Suppressor macrophage treated with lipopolysaccharide for 4 hours (primary cell): ENCODE measurements around the gene PPIG.
A peak's percentile ranks its signal among the peaks of the same experiment; 100 is the strongest.
"Not testable (repeated sequence)": the region's sequence is repeated elsewhere in the genome, so short reads cannot be mapped to it uniquely, and the experiment has no call there.

Experiments used
- DNase-seq: peaks from one replicate; pipeline ENCODE4 v3.0.0-alpha.2; 2020

The PPIG gene

GRCh38 chr2:169584005-169584877 is at the start of gene PPIG:
PPIG (plus strand) TSS chr2:169584351; CDS start chr2:169604042, 19,691 bp downstream.
- DNase-seq: peak; percentile 92

DNA sequence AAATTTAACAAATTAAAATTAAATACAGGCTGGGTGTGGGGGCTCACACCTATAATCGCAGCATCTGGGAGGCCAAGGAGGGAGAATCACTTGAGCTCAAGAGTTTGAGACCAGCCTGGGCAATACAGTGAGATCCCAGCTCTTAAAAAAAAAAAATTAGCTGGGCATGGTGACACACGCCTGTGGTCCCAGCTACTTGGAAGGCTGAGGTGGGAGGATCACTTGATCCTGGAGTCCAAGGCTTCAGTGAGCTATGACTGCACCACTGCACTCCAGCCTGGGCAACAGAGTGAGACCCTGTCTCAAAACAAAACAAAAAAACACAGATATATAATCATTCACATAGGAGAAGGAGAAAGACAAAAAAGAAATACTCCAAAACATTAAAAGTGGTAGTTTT is 44.7 kb upstream of the PPIG start:
- not testable (repeated sequence) for DNase-seq

DNA sequence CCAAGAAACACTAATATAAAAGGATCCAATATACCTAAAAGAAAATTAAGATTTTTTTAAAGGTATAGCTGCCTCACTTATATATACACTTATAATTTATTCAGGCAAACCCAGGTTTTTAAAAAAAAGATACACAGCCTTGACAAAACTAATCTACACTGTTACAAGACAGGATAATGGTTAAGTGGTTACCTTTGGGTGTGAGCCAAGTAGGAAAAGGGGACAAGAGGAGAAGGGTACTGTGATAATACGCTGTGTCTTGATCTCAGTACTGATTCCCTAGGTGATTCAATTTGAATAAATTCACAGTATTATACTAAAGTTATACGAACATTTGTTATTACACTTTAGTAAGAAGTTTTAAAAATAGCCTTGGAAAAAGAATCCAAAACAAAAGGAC is 44.0 kb upstream of the PPIG start:
- DNase-seq: no peak

DNA sequence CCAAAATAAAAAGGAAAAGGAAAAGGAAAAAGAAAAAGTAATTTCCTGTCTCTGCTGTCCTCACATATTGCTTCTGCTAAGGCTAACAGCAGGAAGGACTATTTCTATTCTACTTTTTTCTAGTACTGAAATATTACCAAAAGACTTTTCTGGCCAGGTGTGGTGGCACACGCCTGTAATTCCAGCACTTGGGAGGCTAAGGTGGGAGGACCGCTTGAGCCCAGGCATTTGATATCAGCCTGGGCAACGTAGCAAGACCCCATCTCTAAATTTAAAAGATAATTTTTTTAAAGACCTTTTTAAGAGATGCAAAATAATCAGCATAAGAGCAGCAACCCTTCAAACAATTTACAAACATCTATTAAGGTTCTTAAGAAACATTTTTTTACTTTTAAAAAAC is 41.7 kb upstream of the PPIG start:
- no peak for DNase-seq

- no peak for DNase-seq
Observed at GRCh38 chr2:169546756-169547155, 37.4 kb upstream of the PPIG start.

DNA sequence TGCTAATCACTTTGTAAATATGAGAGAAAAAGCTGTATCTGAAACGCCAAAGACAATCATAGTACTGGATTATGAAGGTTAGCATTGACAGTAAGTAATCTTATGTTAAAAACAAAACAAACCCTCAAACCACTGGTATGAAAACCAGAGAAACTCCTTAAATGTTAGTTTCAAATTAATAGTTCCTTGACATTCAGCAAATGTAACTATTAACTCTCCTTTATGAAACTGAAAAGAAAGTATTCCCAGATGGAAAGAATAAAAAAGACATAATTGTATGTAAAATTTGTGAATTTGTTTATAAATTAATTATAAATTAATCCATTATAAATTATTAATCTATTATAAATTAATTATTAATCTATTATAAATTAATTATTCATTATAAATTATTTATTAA is 22.8 kb upstream of the PPIG start:
- no peak for DNase-seq

GRCh38 chr2:169562084-169562483 is 22.1 kb upstream of the PPIG start:
- not testable (repeated sequence) for DNase-seq

- no peak for DNase-seq
Observed at GRCh38 chr2:169562519-169562918, 21.6 kb upstream of the PPIG start.

DNA sequence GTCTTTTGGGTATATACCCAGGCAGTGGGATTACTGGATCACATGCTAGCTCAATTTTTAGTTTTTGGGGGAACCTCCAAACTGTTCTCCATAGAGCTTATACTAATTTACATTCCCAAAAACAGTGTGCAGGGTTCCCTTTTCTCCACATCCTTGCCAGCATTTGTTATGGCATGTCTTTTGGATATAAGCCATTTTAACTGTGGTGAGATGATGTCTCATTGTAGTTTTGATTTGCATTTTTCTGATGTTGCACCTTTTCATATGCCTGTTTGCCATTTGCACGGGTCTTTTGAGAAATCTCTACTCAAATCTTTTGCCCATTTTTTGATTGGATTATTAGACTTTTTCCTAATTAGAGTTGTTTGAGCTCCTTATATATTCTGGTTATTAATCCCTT is 18.5 kb upstream of the PPIG start:
- no peak for DNase-seq

GRCh38 chr2:169569948-169570347 is 14.2 kb upstream of the PPIG start:
- DNase-seq: no peak

GRCh38 chr2:169570752-169571151 is 13.4 kb upstream of the PPIG start:
- DNase-seq: not testable (repeated sequence)

DNA sequence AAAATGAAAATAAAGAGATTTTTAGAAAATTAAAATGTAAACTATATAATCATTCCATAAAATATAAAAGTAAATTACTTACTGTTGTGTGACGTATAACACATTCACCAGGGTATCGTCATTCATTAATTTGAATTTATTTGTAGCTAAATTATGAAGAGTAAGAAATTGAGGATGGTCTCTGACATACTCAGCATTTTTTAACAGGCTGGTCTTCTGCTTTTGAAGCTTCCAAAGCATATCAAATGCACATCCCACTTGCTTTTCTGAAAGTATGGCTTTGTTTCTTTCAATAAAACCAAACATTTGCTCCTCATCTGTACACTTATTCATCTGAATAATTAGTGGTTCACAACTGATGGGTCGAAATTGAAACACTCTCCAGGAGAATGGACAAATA is 12.6 kb upstream of the PPIG start:
- no peak for DNase-seq

DNA sequence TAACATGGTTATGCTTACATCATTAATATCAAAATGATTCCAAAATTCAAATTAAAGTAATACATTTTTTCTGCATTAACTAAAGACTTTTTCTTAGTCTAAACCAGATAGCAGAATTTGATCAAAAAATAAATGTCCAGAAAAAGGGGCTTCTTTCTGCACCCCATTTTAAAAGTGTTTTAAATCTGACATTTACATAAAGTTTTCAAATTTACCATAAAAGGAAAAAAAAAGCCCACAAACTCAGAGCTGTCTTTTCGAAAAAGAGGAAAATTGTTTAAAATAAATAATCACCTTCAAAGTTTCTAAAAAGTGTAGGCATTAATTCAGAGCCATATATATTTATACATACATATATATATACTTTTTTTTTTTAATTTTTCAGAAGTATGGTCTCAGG is 12.0 kb upstream of the PPIG start:
- DNase-seq: no peak

DNA sequence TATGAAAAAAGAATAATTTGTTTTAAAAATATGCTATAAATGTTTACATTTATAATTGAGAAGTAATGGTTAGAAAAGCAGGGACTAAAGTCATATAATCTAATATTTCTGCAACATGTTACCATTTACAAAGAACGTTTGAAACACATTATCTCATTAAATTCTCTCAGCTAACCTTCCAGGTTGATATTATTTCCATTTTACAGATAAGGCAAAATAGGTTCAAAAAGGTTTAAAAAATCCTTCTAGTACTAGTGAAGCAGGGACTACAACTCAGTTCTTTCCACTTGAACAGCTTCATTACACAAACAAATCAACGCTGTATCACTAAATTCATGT is 11.4 kb upstream of the PPIG start:
- no peak for DNase-seq

DNA sequence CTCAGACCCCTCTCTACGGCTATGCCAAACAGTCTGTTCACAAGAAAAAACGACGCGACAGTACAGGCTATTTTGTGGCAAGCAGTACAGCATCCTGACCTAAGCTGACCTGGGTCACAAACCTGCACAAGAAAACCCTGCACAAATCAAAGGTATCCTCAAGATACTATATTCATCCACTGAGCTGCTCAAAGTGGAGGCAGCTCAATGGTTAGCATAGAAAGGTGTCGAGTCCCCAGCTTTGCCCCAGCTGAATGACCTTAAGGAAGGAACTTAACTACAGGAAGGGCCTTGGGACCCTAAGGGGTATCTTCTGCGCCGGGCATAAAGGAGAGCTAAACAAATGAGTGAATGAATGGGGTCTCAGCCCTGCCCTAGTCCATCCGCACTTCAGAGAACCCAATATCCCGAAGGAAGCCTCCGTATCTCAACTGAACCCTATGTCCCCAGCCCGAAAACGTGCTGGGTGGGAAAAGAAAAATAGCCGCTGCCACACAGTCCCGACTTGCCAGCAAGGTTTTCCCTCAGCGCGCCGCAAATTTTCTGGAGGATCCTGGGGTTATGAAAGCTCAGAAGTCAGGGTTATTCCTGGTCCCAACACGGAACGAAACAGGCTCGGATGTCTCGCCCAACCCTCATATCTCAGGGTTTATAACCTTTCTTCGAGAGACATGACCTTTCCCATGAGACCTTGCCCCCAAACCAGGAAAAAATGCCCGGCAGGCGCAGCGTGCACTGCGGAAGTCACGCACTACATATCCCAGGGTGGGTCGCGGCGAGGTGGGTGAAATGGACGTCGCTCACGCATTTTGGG is 10.8 kb upstream of the PPIG start, which contains the start of gene FASTKD1:
Gene FASTKD1 (minus strand): TSS at position 706 of the 814 bp plus-strand sequence. CDS start 1,836 bp downstream, outside the sequence.
- peak; percentile 95 for DNase-seq

- no peak for DNase-seq
Observed at GRCh38 chr2:169573974-169574299, 10.2 kb upstream of the PPIG start.

DNA sequence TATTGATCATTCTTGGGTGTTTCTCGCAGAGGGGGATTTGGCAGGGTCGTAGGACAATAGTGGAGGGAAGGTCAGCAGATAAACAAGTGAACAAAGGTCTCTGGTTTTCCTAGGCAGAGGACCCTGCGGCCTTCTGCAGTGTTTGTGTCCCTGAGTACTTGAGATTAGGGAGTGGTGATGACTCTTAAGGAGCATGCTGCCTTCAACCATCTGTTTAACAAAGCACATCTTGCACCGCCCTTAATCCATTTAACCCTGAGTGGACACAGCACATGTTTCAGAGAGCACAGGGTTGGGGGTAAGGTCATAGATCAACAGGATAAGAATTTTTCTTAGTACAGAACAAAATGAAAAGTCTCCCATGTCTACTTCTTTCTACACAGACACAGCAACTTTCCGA is 9.6 kb upstream of the PPIG start:
- not testable (repeated sequence) for DNase-seq

DNA sequence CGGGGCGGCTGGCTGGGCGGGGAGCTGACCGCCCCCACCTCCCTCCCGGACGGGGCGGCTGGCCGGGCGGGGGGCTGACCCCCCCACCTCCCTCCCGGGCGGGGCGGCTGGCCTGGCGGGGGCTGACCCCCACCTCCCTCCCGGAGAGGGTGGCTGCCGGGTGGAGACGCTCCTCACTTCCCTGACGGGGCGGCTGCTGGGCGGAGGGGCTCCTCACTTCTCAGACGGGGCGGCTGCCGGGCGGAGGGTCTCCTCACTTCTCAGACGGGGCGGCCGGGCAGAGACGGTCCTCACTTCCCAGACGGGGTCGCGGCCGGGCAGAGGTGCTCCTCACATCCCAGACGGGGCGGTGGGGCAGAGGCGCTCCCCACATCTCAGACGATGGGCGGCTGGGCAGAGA is 8.9 kb upstream of the PPIG start:
- DNase-seq: not testable (repeated sequence)

DNA sequence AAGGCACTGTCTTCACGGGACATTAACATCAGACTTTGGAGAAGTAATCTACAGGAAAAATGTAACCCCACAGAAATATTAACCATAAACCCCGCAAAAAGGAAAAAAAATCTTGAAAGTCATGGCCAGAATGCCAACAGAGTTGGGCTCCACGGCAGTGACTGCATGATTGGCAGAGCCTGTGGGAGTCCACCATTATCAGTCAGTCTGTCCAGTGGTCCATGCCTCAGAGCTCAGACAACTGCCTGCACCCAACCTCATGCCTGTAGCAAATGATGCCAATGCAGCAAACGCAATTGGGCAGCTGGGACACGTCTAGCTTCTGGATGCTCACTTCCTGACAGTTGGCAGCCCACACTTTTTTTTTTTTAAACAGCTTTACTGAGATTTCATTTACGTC is 5.1 kb upstream of the PPIG start:
- no peak for DNase-seq

DNA sequence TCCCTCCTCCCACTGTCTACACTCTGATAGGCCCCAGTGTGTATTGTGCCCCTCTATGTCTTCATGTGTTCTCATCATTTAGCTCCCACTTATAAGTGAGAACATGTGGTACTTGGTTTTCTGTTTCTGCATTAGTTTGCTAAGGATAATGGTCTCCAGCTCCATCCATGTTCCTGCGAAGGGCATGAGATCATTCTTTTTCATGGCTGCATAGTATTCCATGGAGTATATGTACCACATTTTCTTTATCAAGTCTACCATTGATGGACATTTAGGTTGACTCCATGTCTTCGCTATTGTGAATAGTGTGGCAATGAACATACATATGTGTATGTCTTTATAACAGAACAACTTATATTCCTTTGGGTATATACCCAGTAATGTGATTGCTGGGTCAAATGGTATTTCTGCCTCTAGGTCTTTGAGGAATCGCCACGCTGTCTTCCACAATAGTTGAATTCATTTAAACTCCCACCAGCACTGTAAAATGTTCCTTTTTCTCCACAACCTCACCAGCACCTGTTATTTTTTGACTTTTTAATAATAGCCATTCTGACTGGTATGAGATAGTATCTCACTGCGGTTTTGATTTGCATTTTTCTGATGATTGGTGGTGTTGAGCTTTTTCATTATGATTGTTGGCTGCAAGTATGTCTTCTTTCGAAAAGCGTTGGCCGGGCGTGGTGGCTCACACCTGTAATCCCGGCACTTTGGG is 1.4 kb upstream of the PPIG start:
- DNase-seq: not testable (repeated sequence)

DNA sequence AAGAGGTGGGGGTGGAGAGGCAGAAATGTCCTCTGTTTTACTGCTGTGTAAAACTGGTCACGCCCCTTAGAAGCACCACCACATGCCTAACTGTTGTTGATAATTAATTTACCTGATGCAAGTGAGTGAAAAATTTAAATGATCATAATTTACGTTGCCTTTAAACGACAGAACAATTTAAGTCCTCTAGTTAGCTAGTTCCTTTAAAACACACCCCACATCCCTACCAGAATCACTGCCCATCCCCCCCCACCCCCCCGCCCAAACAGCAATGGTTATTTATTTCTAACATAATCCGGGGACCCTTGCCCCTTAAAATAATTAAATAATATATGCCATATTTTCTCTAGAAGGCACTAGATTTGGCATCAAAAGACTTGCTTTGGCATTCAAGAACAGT is 633 bp upstream of the PPIG start:
- no peak for DNase-seq

DNA sequence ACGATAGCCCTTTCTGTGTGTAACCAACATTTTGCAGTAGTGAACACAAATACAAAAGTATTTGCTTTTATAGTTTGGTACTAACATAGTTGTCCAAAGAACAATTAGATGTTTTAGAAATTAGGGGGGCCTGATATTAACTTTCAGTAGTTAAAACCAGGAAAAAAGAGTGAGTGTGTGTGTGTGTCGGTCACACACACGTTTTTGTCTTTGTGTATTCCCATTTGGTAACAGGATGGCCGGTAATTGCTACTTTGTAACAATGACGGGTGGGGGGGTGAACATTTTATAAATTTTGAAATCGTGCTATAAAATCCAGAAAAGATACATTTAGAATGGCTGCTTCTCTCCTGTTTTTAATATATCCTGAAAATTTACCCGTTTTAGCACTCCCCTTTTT is 1.5 kb downstream of the PPIG start:
- DNase-seq: no peak

DNA sequence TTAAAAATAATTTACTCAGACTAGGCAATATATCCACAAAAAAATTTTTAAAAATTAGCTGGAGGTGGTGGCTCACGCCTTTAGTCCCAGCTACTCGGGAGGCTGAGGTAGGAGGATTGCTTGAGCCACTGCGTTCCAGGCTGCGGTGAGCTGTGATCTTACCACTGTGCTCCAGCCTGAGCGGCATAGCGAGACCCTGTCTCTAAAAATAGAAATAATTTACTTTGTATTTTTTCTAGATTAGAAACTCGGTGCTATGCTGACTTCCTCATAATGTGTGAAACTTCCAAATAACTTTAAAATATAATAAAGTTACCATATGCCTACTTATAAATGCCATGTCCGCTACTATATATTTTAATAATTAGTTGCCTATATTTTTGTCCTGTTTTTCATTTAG is 6.7 kb downstream of the PPIG start:
- DNase-seq: no peak

- not testable (repeated sequence) for DNase-seq
Observed at GRCh38 chr2:169596546-169596945, 12.4 kb downstream of the PPIG start.
